ENCODE data around the gene FBXL19. TPM values are rescaled to one million over a fixed set of nuclear protein-coding genes. Genes with fewer than 3 reads are reported as not detected.
A peak's percentile ranks its signal among the peaks of the same experiment; 100 is the strongest.

Gene FBXL19
- total and polyA plus RNA-seq, 2 donors (not counting 1 experiment from before 2014, with no cell fraction given): 9.0 to 25.0 TPM

DNA sequence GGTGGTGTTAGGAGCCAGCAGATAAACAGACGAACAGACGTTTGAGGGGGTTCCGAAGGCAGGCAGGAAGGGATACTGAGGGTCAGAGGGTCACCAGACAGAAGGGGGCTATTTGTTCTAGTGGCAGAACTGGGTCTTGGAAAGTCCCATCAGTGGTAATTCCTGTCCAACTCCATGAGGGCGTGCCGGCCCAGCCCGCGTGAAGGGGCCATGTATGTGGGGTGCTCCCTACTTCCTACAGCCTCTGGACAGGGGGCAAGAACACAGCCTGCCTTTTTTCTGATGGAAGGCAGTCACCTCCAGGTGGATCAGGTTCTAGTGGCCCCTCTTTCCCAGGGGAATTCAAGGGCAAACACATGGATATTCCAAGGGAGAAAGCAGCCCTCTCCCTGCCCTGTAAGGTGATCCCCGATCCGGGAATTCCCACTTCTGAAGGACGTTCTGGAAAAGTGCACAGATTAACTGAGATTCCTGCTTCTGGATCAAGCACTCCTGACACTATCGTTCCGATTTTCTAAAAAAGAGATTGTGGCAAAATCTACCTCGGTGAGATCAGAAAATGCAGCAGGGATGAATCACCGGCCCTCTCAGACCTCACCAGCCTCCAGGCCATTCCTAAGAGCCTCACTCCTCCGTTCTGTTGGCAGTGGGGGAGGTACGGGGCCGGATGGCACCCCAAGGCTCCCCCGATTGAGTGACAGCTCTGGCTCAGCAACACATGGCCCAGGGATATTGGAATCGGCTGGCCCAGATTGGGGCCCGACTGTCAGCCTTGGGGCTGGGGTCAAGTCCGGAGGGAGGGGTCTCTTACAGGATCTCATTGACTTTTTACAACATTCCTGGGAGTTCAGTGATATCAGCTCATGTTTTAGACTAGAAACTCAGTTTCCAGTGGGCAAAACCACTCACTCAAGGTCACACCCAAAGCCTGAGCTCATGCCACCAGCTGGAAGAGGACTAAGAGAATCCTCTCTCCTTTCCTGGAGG lies 74.6 kb downstream of the FBXL19 start:
- peak overlapping the region; percentile 72 for H3K9ac ChIP-seq (ENCODE audit: low read length)
- Mint-ChIP-seq H3K4me3 (peak overlapping the region; percentile 91), H3K27ac (peak overlapping the region; percentile 32), H3K27me3 (no peaks in the 10 kb centered on the region), H3K4me1 (peaks cover 9% of the 10 kb centered on the region), H3K9me3 (ENCODE audit: insufficient read depth) (no peaks in the 10 kb centered on the region)
- H3K4me1 ChIP-seq (ENCODE audit: control insufficient read depth in 2 of 2, insufficient read depth in 2 of 2, low read length in 2 of 2): peaks cover 9 to 13% of the 10 kb centered on the region in 2 donors
- ChIA-PET CTCF (interaction anchor here (0.6 to 1.8 kb wide), 8 partner anchors 12 to 463 kb away, joined by 3 to 6 read pairs (median 3); partner anchors contain the start of genes HSD3B7 and ZNF668), POLR2A (interaction anchor here (0.5 to 1.6 kb wide), 6 partner anchors 122 to 1232 kb away, joined by 3 to 6 read pairs (median 4); partner anchors contain the start of gene FUS)
- no peak for ATAC-seq (ENCODE audit: low read depth)
- peak overlapping the region; percentile 96 for H2AFZ ChIP-seq (ENCODE audit: insufficient read depth, low read depth, low read length, poor library complexity, severe bottlenecking)
- DNase-seq: no peak
- peak overlapping the region; percentile 88 for H3K4me2 ChIP-seq (replicated peaks; ENCODE audit: low read depth, low read length, poor library complexity, severe bottlenecking)
- peaks cover 0 to 5% (median 0%) of the 10 kb centered on the region in 3 donors for H3K9me3 ChIP-seq (ENCODE audit: control extremely low read depth in 1 of 3, control insufficient read depth in 2 of 3, insufficient read depth in 1 of 3, low read length in 2 of 3)
- WGBS (ENCODE audit: insufficient coverage): 82% methylated on average over 17 of the region's 21 CpGs
- no peaks in the 10 kb centered on the region for H3K36me3 ChIP-seq (replicated peaks in 1 of 2; ENCODE audit: control extremely low read depth in 1 of 2, control insufficient read depth in 1 of 2, extremely low read depth in 1 of 2, insufficient read depth in 2 of 2, low read length in 1 of 2)
- intact Hi-C loops (cut with micrococcal nuclease): loop anchor here (1.0 kb wide), 5 partner anchors 36 to 144 kb away; partner anchors contain the start of genes SETD1A and VKORC1
- H4K20me1 ChIP-seq (ENCODE audit: control insufficient read depth, insufficient read depth, low read length, poor library complexity, severe bottlenecking): no peaks in the 10 kb centered on the region
- H3K27ac ChIP-seq (ENCODE audit: low read length in 2 of 2): no peak overlapping the region
- H3K4me3 ChIP-seq (ENCODE audit: control extremely low read depth in 1 of 5, extremely low read depth in 1 of 5, insufficient read depth in 1 of 5, low read depth in 2 of 5, low read length in 4 of 5): peak overlapping the region in 4 of 5 experiments; percentile 54 to 72 (median 66)
- peaks cover 0 to 7% (median 0%) of the 10 kb centered on the region in 4 experiments for H3K27me3 ChIP-seq (replicated peaks in 1 of 4; ENCODE audit: control extremely low read depth in 1 of 4, control insufficient read depth in 3 of 4, insufficient read depth in 4 of 4, low read length in 3 of 4)
- no peak for TF ChIP-seq EZH2 (IDR thresholded peaks at IDR 0.05; ENCODE audit: borderline replicate concordance, insufficient read depth, low read depth, low read length, poor library complexity, severe bottlenecking)
- TF ChIP-seq, protein P1, sequence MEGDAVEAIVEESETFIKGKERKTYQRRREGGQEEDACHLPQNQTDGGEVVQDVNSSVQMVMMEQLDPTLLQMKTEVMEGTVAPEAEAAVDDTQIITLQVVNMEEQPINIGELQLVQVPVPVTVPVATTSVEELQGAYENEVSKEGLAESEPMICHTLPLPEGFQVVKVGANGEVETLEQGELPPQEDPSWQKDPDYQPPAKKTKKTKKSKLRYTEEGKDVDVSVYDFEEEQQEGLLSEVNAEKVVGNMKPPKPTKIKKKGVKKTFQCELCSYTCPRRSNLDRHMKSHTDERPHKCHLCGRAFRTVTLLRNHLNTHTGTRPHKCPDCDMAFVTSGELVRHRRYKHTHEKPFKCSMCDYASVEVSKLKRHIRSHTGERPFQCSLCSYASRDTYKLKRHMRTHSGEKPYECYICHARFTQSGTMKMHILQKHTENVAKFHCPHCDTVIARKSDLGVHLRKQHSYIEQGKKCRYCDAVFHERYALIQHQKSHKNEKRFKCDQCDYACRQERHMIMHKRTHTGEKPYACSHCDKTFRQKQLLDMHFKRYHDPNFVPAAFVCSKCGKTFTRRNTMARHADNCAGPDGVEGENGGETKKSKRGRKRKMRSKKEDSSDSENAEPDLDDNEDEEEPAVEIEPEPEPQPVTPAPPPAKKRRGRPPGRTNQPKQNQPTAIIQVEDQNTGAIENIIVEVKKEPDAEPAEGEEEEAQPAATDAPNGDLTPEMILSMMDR (IDR thresholded peaks at IDR 0.05): no peak
- H3K79me2 ChIP-seq (ENCODE audit: control insufficient read depth, insufficient read depth, low read length): no peaks in the 10 kb centered on the region

Small RNA genes within 50 kb of the gene (small RNA-seq; reads per million reads assigned to genes)
- gene AC135048.1 (ENCODE audit: insufficient read length, low read depth, low replicate concordance): not detected
- gene MIR4519 (ENCODE audit: insufficient read length, low read depth, low replicate concordance): not detected
- not detected for gene MIR762 (ENCODE audit: insufficient read length, low read depth, low replicate concordance)

Other genes with a start within 250 kb of the FBXL19 start
- 142 and 145 TPM in 2 replicates for gene SRCAP, start 224.4 kb upstream of the FBXL19 start, total RNA-seq
- 20.9 and 21.4 TPM in 2 replicates for gene SRCAP, start 224.4 kb upstream of the FBXL19 start, polyA plus RNA-seq
- gene PHKG2, start 175.1 kb upstream of the FBXL19 start, total RNA-seq: 54.1 and 55.7 TPM in 2 replicates
- gene PHKG2, start 175.1 kb upstream of the FBXL19 start, polyA plus RNA-seq: 79.0 and 80.8 TPM in 2 replicates
- gene CFAP119, start 161.5 kb upstream of the FBXL19 start, total RNA-seq: 9.3 and 11.7 TPM in 2 replicates
- 8.5 and 10.4 TPM in 2 replicates for gene CFAP119, start 161.5 kb upstream of the FBXL19 start, polyA plus RNA-seq
- gene RNF40, start 161.2 kb upstream of the FBXL19 start, total RNA-seq: 120 and 121 TPM in 2 replicates
- 41.8 and 44.3 TPM in 2 replicates for gene RNF40, start 161.2 kb upstream of the FBXL19 start, polyA plus RNA-seq
- gene ZNF629, start 136.4 kb upstream of the FBXL19 start, total RNA-seq: 6.4 and 6.9 TPM in 2 replicates
- 0.82 and 1.2 TPM in 2 replicates for gene ZNF629, start 136.4 kb upstream of the FBXL19 start, polyA plus RNA-seq
- gene BCL7C, start 29.5 kb upstream of the FBXL19 start, total RNA-seq: 30.5 and 31.6 TPM in 2 replicates
- gene BCL7C, start 29.5 kb upstream of the FBXL19 start, polyA plus RNA-seq: 14.9 and 17.1 TPM in 2 replicates
- gene CTF1, start 27.0 kb upstream of the FBXL19 start, total RNA-seq: 0.81 and 1.0 TPM in 2 replicates
- gene CTF1, start 27.0 kb upstream of the FBXL19 start, polyA plus RNA-seq: 0.78 and 0.99 TPM in 2 replicates
- 51.8 and 55.8 TPM in 2 replicates for gene ORAI3, start 25.5 kb downstream of the FBXL19 start, total RNA-seq
- 24.2 and 32.2 TPM in 2 replicates for gene ORAI3, start 25.5 kb downstream of the FBXL19 start, polyA plus RNA-seq
- 37.2 and 39.5 TPM in 2 replicates for gene SETD1A, start 34.2 kb downstream of the FBXL19 start, total RNA-seq
- 11.5 and 12.4 TPM in 2 replicates for gene SETD1A, start 34.2 kb downstream of the FBXL19 start, polyA plus RNA-seq
- gene HSD3B7, start 61.6 kb downstream of the FBXL19 start, total RNA-seq: 1.0 and 1.2 TPM in 2 replicates
- 0.65 and 0.89 TPM in 2 replicates for gene HSD3B7, start 61.6 kb downstream of the FBXL19 start, polyA plus RNA-seq
- 2.2 and 2.7 TPM in 2 replicates for gene STX1B, start 87.1 kb downstream of the FBXL19 start, total RNA-seq
- gene STX1B, start 87.1 kb downstream of the FBXL19 start, polyA plus RNA-seq: 1.8 and 2.1 TPM in 2 replicates
- 111 and 120 TPM in 2 replicates for gene STX4, start 110.0 kb downstream of the FBXL19 start, total RNA-seq
- 133 and 159 TPM in 2 replicates for gene STX4, start 110.0 kb downstream of the FBXL19 start, polyA plus RNA-seq
- gene ZNF668, start 150.7 kb downstream of the FBXL19 start, total RNA-seq: 11.1 and 12.0 TPM in 2 replicates
- 5.1 and 5.8 TPM in 2 replicates for gene ZNF668, start 150.7 kb downstream of the FBXL19 start, polyA plus RNA-seq
- gene ZNF646, start 150.8 kb downstream of the FBXL19 start, total RNA-seq: 45.9 and 51.7 TPM in 2 replicates
- gene ZNF646, start 150.8 kb downstream of the FBXL19 start, polyA plus RNA-seq: 9.2 and 14.7 TPM in 2 replicates
- 10.7 and 10.8 TPM in 2 replicates for gene PRSS53, start 165.4 kb downstream of the FBXL19 start, total RNA-seq
- 10.1 and 11.6 TPM in 2 replicates for gene PRSS53, start 165.4 kb downstream of the FBXL19 start, polyA plus RNA-seq
- gene VKORC1, start 171.2 kb downstream of the FBXL19 start, total RNA-seq: 36.8 and 45.7 TPM in 2 replicates
- 22.3 and 31.8 TPM in 2 replicates for gene VKORC1, start 171.2 kb downstream of the FBXL19 start, polyA plus RNA-seq
- gene BCKDK, start 184.8 kb downstream of the FBXL19 start, total RNA-seq: 24.7 and 29.7 TPM in 2 replicates
- 20.0 and 27.6 TPM in 2 replicates for gene BCKDK, start 184.8 kb downstream of the FBXL19 start, polyA plus RNA-seq
- gene KAT8, start 194.1 kb downstream of the FBXL19 start, total RNA-seq: 100.0 and 102 TPM in 2 replicates
- gene KAT8, start 194.1 kb downstream of the FBXL19 start, polyA plus RNA-seq: 102 TPM in 2 replicates
- not detected in 2 replicates for gene PRSS8, start 212.2 kb downstream of the FBXL19 start, total RNA-seq
- gene PRSS8, start 212.2 kb downstream of the FBXL19 start, polyA plus RNA-seq: not detected in 2 replicates
- gene PRSS36, start 226.5 kb downstream of the FBXL19 start, total RNA-seq: 1.6 TPM in 1 of 2 replicates, not detected in the other
- 0.20 and 1.0 TPM in 2 replicates for gene PRSS36, start 226.5 kb downstream of the FBXL19 start, polyA plus RNA-seq

Measured in B cell (primary cell).